GM18505 (cell line): ENCODE measurements around the gene FGD5.
"Not testable (repeated sequence)": the region's sequence is repeated elsewhere in the genome, so short reads cannot be mapped to it uniquely, and the experiment has no call there.

Experiments
- ATAC-seq: cut with Tn5 transposase; IDR thresholded peaks from one replicate; pipeline ENCODE4 v1.9.1; 2021; ENCODE audit not compliant: unreplicated experiment
- POLR2A ChIP-seq: IDR thresholded peaks from 4 replicates; pipeline ENCODE4 v1.6.1; 2011; ENCODE audit warnings: borderline replicate concordance; ENCODE audit not compliant: insufficient read depth, insufficient read length; ENCODE audit errors: extremely low read depth

Gene FGD5

GRCh38 chr3:14805961-14806537, 12.7 kb upstream of the FGD5 start:
- TF ChIP-seq POLR2A: no peak
- no peak for ATAC-seq

- TF ChIP-seq POLR2A: no peak
- no peak for ATAC-seq
Measured at GRCh38 chr3:14806641-14807263, 12.0 kb upstream of the FGD5 start.

- TF ChIP-seq POLR2A: no peak
Measured at GRCh38 chr3:14808025-14808424, 10.7 kb upstream of the FGD5 start.

GRCh38 chr3:14808502-14809266, 10.1 kb upstream of the FGD5 start:
- no peak for TF ChIP-seq POLR2A
- ATAC-seq: no peak

More at GRCh38 chr3:14808025-14808424, 10.7 kb upstream of the FGD5 start:
- no peak for ATAC-seq

- not testable (repeated sequence) for ATAC-seq
Measured at GRCh38 chr3:14809611-14810010, 9.2 kb upstream of the FGD5 start.

- ATAC-seq: no peak
Measured at GRCh38 chr3:14810070-14810791, 8.5 kb upstream of the FGD5 start.

GRCh38 chr3:14810801-14811661, 7.7 kb upstream of the FGD5 start:
- ATAC-seq: no peak
- TF ChIP-seq POLR2A: no peak

More at GRCh38 chr3:14810070-14810791, 8.5 kb upstream of the FGD5 start:
- TF ChIP-seq POLR2A: no peak

- no peak for TF ChIP-seq POLR2A
- no peak for ATAC-seq
Measured at GRCh38 chr3:14811684-14812083, 7.1 kb upstream of the FGD5 start.

- TF ChIP-seq POLR2A: no peak
- no peak for ATAC-seq
Measured at GRCh38 chr3:14812196-14812790, 6.5 kb upstream of the FGD5 start.

GRCh38 chr3:14814411-14814871, 4.3 kb upstream of the FGD5 start:
- no peak for TF ChIP-seq POLR2A
- no peak for ATAC-seq

- ATAC-seq: no peak
Measured at GRCh38 chr3:14816359-14816758, 2.4 kb upstream of the FGD5 start.

GRCh38 chr3:14819671-14820070, 909 bp downstream of the FGD5 start:
- TF ChIP-seq POLR2A: no peak
- ATAC-seq: no peak

More at GRCh38 chr3:14816359-14816758, 2.4 kb upstream of the FGD5 start:
- no peak for TF ChIP-seq POLR2A
